Measurements from ENCODE around the gene PRKAG2. TPM values are rescaled to one million over a fixed set of nuclear protein-coding genes. Genes with fewer than 3 reads are reported as not detected.

The PRKAG2 gene
- total RNA-seq, 1 donor from 2014 or later: 4.7 TPM

DNA sequence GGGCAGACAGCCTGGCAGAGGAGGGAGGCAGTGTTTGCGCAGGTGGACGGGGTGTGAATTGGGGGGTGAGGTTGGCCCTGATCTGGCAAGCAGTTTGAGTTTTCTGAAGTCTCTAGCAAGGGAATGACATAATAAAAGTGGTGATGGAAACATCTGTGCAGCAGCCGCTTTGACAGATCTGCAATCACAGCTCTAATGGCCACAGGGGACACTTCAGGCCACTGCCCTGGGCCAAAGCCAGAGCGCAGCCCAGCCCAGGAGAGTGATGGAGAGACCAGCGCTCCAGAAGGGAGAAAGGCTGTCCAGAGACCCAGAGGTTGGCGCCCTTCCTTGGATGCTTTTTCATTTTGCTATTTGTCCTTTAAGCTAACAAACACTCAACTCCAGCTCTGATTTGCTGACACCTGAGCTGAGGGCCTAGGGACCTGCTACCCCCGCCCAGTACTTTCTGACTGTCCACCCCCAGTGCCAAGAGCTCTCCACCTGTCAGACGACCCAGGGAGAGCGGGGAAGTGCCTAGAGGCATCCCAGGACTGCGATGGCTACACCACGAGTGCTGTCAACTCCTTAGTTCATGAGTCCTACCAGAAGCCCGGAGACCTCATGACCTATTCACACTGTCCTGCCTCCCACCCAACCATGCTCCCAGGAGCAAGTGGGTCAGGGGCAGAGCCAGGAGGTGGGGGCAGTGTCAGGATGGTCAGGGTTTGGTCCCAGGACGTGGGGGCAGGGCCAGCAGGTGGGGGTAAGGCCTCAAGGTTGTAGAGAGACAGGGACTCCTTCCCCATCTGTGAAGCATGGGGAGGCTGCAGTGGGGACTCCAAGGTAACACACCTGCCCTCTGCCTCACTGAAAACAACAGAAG lies 112.6 kb downstream of the PRKAG2 start:
- Histone ChIP-seq H3K27me3 (ENCODE audit: control insufficient read depth in 3 of 3, insufficient read depth in 3 of 3, low read length in 3 of 3) (peaks cover under 1 to 15% (median 9%) of the 10 kb centered on the region in 3 donors), H3K4me3 (ENCODE audit: low read length in 3 of 3) (no peak overlapping the region), H3K9me3 (ENCODE audit: control insufficient read depth in 3 of 3, low read length in 3 of 3) (no peaks in the 10 kb centered on the region), H3K4me1 (ENCODE audit: control insufficient read depth in 3 of 3, insufficient read depth in 3 of 3, low read length in 3 of 3) (peaks cover 0 to 6% (median 4%) of the 10 kb centered on the region in 3 donors), H3K9ac (ENCODE audit: low read depth in 1 of 3, low read length in 3 of 3) (no peak overlapping the region), H3K27ac (ENCODE audit: low read depth, low read length) (no peak overlapping the region), H3K36me3 (ENCODE audit: control insufficient read depth in 3 of 3, insufficient read depth in 3 of 3, low read length in 3 of 3) (no peaks in the 10 kb centered on the region)

DNA sequence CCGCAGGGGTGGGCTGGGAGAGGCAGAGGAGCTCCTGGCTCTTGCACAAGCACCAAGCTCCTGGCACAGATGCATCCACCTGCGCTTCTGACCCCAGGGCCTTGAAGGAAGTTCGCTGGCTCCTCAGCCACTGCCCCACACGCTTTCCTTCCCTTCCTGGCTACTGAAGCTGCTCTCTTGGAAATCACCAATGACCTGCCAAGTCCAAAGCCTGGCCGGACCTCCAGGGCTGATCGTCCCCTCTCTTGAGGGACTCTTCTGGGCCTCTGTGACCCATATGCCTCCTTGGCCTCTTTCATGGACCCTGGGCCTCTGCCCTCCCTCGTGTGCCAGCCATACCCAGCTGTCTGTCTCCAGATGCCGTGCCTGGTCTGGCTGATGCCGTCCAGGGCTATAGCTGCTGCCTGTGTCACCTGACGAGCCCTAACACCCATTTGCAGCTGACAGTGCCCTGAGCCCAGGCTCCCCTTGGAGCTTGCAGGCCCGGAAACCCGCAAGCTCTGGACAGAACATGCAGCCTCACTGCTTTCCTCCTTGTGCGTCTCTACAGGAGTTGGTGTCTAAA lies 113.4 kb downstream of the PRKAG2 start:
- Histone ChIP-seq H3K4me1 (ENCODE audit: control insufficient read depth in 3 of 3, insufficient read depth in 3 of 3, low read length in 3 of 3) (peaks cover 0 to 9% (median 4%) of the 10 kb centered on the region in 3 donors), H3K36me3 (ENCODE audit: control insufficient read depth in 3 of 3, insufficient read depth in 3 of 3, low read length in 3 of 3) (no peaks in the 10 kb centered on the region), H3K9me3 (ENCODE audit: control insufficient read depth in 3 of 3, low read length in 3 of 3) (no peaks in the 10 kb centered on the region), H3K27me3 (ENCODE audit: control insufficient read depth in 3 of 3, insufficient read depth in 3 of 3, low read length in 3 of 3) (peaks cover 3 to 15% (median 11%) of the 10 kb centered on the region in 3 donors), H3K4me3 (ENCODE audit: low read length in 3 of 3) (no peak overlapping the region), H3K9ac (ENCODE audit: low read depth in 1 of 3, low read length in 3 of 3) (no peak overlapping the region), H3K27ac (ENCODE audit: low read depth, low read length) (no peak overlapping the region)

DNA sequence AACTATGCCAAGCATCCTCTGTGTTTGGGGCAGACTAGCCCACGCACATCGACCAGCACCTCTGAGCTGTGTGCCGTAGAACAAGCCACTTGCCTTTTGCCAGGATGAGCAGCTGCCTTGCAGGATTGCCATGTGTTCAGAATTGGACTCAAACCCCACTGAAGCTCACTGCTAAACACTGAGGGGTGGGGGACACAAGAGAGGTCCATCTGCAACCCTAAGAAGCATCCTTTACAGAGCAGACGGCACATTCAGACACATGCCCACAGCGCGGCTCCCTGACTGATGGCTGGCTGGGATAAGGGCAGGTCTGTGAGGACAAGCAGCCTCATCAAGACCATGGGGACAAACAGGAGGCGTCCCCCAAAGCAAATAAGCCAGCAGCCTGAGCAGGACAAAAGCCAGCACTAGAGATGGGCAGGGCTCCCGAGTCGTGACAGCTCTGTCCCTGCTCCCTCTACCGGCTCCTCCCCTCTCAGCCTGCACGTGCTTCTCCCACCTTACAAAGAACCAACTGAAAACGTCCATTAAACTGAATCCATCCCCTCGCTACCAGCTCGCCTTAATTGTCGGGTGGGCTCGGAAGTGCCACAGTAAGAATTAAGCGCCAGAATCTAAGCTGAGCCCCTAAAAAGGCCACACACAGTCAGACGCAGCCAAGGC lies 114.2 kb downstream of the PRKAG2 start:
- no peak overlapping the region for H3K27ac ChIP-seq (ENCODE audit: low read depth, low read length)
- peaks cover 0 to 9% (median 4%) of the 10 kb centered on the region in 3 donors for H3K4me1 ChIP-seq (ENCODE audit: control insufficient read depth in 3 of 3, insufficient read depth in 3 of 3, low read length in 3 of 3)
- H3K36me3 ChIP-seq (ENCODE audit: control insufficient read depth in 3 of 3, insufficient read depth in 3 of 3, low read length in 3 of 3): no peaks in the 10 kb centered on the region
- H3K27me3 ChIP-seq (ENCODE audit: control insufficient read depth in 3 of 3, insufficient read depth in 3 of 3, low read length in 3 of 3): peaks cover 3 to 17% (median 11%) of the 10 kb centered on the region in 3 donors
- H3K9ac ChIP-seq (ENCODE audit: low read depth in 1 of 3, low read length in 3 of 3): no peak overlapping the region
- no peak overlapping the region for H3K4me3 ChIP-seq (ENCODE audit: low read length in 3 of 3)
- no peaks in the 10 kb centered on the region for H3K9me3 ChIP-seq (ENCODE audit: control insufficient read depth in 3 of 3, low read length in 3 of 3)

DNA sequence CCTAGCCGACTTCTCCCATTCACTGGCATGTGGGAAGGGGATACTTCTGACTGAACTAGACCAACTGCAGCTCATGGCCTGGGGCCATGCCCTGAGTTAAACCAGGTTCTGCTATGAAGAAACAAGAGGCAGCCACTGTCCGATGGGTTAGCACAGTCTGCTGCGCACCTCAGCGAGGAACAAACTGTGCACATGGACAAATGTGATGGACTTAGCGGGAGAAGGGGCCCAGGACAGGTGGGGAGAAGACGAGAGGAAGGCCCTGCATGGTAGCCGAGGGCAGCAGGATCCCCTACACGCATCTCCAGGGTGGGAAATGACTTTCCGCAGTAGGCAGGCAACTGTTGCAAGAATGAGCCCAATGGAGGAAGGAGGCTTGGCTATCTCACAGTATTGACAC lies 115.0 kb downstream of the PRKAG2 start:
- peaks cover 0 to 9% (median 4%) of the 10 kb centered on the region in 3 donors for H3K4me1 ChIP-seq (ENCODE audit: control insufficient read depth in 3 of 3, insufficient read depth in 3 of 3, low read length in 3 of 3)
- no peak overlapping the region for H3K27ac ChIP-seq (ENCODE audit: low read depth, low read length)
- H3K4me3 ChIP-seq (ENCODE audit: low read length in 3 of 3): no peak overlapping the region
- H3K9ac ChIP-seq (ENCODE audit: low read depth in 1 of 3, low read length in 3 of 3): no peak overlapping the region
- no peaks in the 10 kb centered on the region for H3K36me3 ChIP-seq (ENCODE audit: control insufficient read depth in 3 of 3, insufficient read depth in 3 of 3, low read length in 3 of 3)
- no peaks in the 10 kb centered on the region for H3K9me3 ChIP-seq (ENCODE audit: control insufficient read depth in 3 of 3, low read length in 3 of 3)
- H3K27me3 ChIP-seq (ENCODE audit: control insufficient read depth in 3 of 3, insufficient read depth in 3 of 3, low read length in 3 of 3): peaks cover 3 to 17% (median 11%) of the 10 kb centered on the region in 3 donors

DNA sequence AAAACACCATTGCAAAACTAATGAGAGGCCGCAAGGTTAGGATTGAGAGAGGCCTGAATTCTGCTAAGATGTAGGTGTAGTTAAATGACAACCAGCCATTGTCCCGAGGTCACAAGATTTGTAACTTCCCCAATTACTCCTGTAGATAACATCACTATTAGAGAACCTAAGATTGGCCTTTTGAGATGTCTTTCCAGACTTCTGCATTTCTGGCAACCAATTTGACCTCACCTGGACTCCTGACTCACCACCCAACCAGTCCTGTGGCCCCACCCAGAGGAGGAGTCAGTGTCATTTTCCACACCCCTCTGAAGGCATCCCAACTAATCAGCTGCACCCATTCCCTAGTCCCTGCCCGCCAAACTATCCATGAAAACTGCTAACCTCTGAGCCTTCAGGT lies 115.7 kb downstream of the PRKAG2 start:
- Histone ChIP-seq H3K9me3 (ENCODE audit: control insufficient read depth in 3 of 3, low read length in 3 of 3) (no peaks in the 10 kb centered on the region), H3K27me3 (ENCODE audit: control insufficient read depth in 3 of 3, insufficient read depth in 3 of 3, low read length in 3 of 3) (peaks cover 3 to 17% (median 11%) of the 10 kb centered on the region in 3 donors), H3K36me3 (ENCODE audit: control insufficient read depth in 3 of 3, insufficient read depth in 3 of 3, low read length in 3 of 3) (no peaks in the 10 kb centered on the region), H3K4me3 (ENCODE audit: low read length in 3 of 3) (no peak overlapping the region), H3K4me1 (ENCODE audit: control insufficient read depth in 3 of 3, insufficient read depth in 3 of 3, low read length in 3 of 3) (peaks cover 0 to 15% (median 7%) of the 10 kb centered on the region in 3 donors), H3K27ac (ENCODE audit: low read depth, low read length) (no peak overlapping the region), H3K9ac (ENCODE audit: low read depth in 1 of 3, low read length in 3 of 3) (no peak overlapping the region)

DNA sequence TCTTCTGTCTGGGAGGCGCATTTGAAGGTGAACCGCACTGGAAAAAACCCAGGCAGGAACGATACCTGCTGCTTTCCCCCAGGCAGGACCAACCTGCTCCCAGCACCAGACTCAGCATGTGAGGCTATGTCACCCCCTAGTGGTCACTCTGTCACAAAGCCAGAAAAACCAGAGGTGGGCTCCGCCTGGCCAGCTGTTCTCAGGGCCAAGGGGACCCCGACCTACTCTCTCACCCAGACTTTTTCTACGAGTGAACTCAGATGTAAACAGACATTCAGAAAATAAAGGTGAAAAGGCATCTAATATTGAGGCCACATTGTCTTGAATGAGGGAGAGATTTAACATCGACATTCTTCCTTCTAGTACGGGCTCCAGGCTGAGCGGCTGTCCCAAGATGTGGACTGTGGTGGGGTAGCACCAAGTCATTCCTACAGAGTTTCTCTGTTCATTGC lies 117.3 kb downstream of the PRKAG2 start:
- peaks cover 9 to 27% (median 21%) of the 10 kb centered on the region in 3 donors for H3K4me1 ChIP-seq (ENCODE audit: control insufficient read depth in 3 of 3, insufficient read depth in 3 of 3, low read length in 3 of 3)
- no peaks in the 10 kb centered on the region for H3K9me3 ChIP-seq (ENCODE audit: control insufficient read depth in 3 of 3, low read length in 3 of 3)
- H3K27ac ChIP-seq (ENCODE audit: low read depth, low read length): no peak overlapping the region
- H3K9ac ChIP-seq (ENCODE audit: low read depth in 1 of 3, low read length in 3 of 3): peak overlapping the region in 1 of 3 donors; percentile 25
- no peaks in the 10 kb centered on the region for H3K36me3 ChIP-seq (ENCODE audit: control insufficient read depth in 3 of 3, insufficient read depth in 3 of 3, low read length in 3 of 3)
- H3K27me3 ChIP-seq (ENCODE audit: control insufficient read depth in 3 of 3, insufficient read depth in 3 of 3, low read length in 3 of 3): peaks cover 3 to 17% (median 11%) of the 10 kb centered on the region in 3 donors
- H3K4me3 ChIP-seq (ENCODE audit: low read length in 3 of 3): no peak overlapping the region

DNA sequence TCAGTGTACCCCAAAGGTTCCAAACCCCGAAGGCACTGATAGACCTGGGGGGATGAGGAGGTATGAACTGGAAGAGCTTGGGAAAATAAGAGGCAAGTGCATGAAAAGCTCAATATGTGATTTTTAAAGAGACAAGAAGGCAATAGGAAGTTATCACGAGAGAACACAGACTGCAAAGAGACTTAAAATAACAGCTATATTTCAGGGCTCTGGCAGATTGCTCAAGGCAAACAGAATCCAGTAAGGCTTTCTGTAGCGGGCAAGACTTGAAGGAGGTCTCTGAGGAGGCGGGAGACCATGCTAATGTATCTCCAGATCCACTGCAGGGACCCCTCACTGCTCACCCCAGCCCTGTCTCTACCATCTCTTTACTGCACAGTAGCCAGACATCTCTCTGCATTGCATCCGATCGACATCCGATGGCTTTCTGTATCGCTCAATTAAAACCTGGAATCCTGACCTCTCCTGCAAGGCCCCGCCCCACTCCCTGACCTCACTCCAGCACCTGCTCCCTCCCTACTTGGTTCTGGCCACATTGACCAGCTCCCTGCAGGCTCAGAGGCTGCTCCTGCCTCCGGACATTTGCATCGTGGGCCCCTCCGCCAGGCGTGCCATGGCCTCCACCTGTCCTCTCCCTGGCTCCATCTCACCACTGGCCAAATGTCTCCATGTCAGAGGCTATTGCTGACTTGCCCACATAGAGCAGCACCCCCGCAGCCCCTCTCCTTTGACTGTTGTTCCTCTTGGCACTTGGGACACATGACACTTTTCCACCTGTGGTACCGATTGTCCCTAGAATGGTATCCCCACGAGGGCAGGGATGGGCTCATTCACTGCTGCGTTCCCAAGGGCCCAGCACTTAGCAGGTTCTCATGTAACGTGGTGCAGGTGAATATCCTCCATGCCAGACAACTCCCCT lies 118.0 kb downstream of the PRKAG2 start:
- H3K27ac ChIP-seq (ENCODE audit: low read depth, low read length): no peak overlapping the region
- no peaks in the 10 kb centered on the region for H3K9me3 ChIP-seq (ENCODE audit: control insufficient read depth in 3 of 3, low read length in 3 of 3)
- peaks cover 15 to 32% (median 24%) of the 10 kb centered on the region in 3 donors for H3K4me1 ChIP-seq (ENCODE audit: control insufficient read depth in 3 of 3, insufficient read depth in 3 of 3, low read length in 3 of 3)

DNA sequence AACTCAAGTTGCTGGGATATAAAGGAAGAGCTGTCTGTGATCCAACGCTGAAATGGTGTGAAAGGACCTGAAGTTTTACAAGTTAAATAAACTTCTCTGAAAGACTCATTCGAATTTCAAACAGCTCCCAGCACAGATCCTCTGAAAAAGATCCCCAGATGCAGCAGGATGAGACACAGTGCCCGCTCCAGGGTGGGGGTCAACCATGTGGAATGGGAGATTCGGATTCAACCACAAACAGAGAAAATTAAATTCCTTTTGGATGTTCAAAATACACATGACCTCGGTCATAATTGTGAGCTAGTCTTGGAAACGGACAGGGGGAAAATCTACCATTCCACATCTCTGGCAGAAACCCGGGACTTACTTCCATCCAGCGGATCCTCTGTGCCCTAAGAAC lies 119.6 kb downstream of the PRKAG2 start:
- Histone ChIP-seq H3K9ac (ENCODE audit: low read depth in 1 of 3, low read length in 3 of 3) (no peak overlapping the region), H3K4me3 (ENCODE audit: low read length in 3 of 3) (no peak overlapping the region), H3K36me3 (ENCODE audit: control insufficient read depth in 3 of 3, insufficient read depth in 3 of 3, low read length in 3 of 3) (no peaks in the 10 kb centered on the region), H3K27ac (ENCODE audit: low read depth, low read length) (no peak overlapping the region), H3K9me3 (ENCODE audit: control insufficient read depth in 3 of 3, low read length in 3 of 3) (no peaks in the 10 kb centered on the region), H3K27me3 (ENCODE audit: control insufficient read depth in 3 of 3, insufficient read depth in 3 of 3, low read length in 3 of 3) (peaks cover 3 to 8% (median 3%) of the 10 kb centered on the region in 3 donors), H3K4me1 (ENCODE audit: control insufficient read depth in 3 of 3, insufficient read depth in 3 of 3, low read length in 3 of 3) (peaks cover 15 to 32% (median 21%) of the 10 kb centered on the region in 3 donors)

More for the DNA sequence above, 118.0 kb downstream of the PRKAG2 start:
- Histone ChIP-seq H3K36me3 (ENCODE audit: control insufficient read depth in 3 of 3, insufficient read depth in 3 of 3, low read length in 3 of 3) (no peaks in the 10 kb centered on the region), H3K27me3 (ENCODE audit: control insufficient read depth in 3 of 3, insufficient read depth in 3 of 3, low read length in 3 of 3) (peaks cover 3 to 13% (median 11%) of the 10 kb centered on the region in 3 donors), H3K4me3 (ENCODE audit: low read length in 3 of 3) (no peak overlapping the region), H3K9ac (ENCODE audit: low read depth in 1 of 3, low read length in 3 of 3) (peak overlapping the region in 1 of 3 donors; percentile 25)

DNA sequence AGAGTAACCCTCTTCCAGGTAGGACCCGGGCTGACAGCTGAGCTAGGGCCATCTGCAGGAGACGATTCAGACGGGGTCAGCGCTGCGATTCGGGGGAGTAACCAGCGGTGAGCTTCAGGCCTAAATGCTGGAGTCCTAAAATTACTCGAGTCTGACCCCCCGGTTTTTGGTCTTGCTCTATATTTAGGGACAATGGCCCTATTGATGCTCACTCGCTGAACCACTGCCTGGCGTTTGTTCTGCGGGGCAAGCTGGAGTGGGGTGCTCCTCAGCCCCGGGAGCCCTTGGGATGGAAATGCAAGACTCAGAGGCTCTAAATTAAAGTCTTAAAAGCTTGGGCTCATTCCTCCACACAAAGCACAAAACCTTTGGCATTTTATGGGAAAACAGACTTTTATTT lies 120.0 kb downstream of the PRKAG2 start:
- peaks cover 2 to 4% (median 3%) of the 10 kb centered on the region in 3 donors for H3K27me3 ChIP-seq (ENCODE audit: control insufficient read depth in 3 of 3, insufficient read depth in 3 of 3, low read length in 3 of 3)
- H3K4me1 ChIP-seq (ENCODE audit: control insufficient read depth in 3 of 3, insufficient read depth in 3 of 3, low read length in 3 of 3): peaks cover 15 to 32% (median 21%) of the 10 kb centered on the region in 3 donors
- H3K27ac ChIP-seq (ENCODE audit: low read depth, low read length): no peak overlapping the region
- no peak overlapping the region for H3K4me3 ChIP-seq (ENCODE audit: low read length in 3 of 3)
- H3K9me3 ChIP-seq (ENCODE audit: control insufficient read depth in 3 of 3, low read length in 3 of 3): no peaks in the 10 kb centered on the region
- no peaks in the 10 kb centered on the region for H3K36me3 ChIP-seq (ENCODE audit: control insufficient read depth in 3 of 3, insufficient read depth in 3 of 3, low read length in 3 of 3)
- no peak overlapping the region for H3K9ac ChIP-seq (ENCODE audit: low read depth in 1 of 3, low read length in 3 of 3)
